ENCODE data around the gene RPAIN.

The RPAIN gene

GRCh38 chr17:5419959-5420653, at the start of gene RPAIN:
RPAIN (plus strand) TSS chr17:5420182; CDS start chr17:5420211, 29 bp downstream.
- TF ChIP-seq CTCF (IDR thresholded peaks at IDR 0.05; ENCODE audit: extremely low read depth, missing control alignments), result no peak
- peak; percentile 83 for DNase-seq (ENCODE audit: low spot score)

- DNase-seq (ENCODE audit: low spot score), result no peak
- TF ChIP-seq CTCF (IDR thresholded peaks at IDR 0.05; ENCODE audit: extremely low read depth, missing control alignments), result no peak
These were observed 49.6 kb upstream of the RPAIN start for GRCh38 chr17:5370411-5370810.

- peak; percentile 39 for DNase-seq (ENCODE audit: low spot score)
- TF ChIP-seq CTCF (IDR thresholded peaks at IDR 0.05; ENCODE audit: extremely low read depth, missing control alignments), result no peak
These were observed 46.9 kb upstream of the RPAIN start for GRCh38 chr17:5373112-5373511.

- TF ChIP-seq CTCF (IDR thresholded peaks at IDR 0.05; ENCODE audit: extremely low read depth, missing control alignments), result no peak
- no peak for DNase-seq (ENCODE audit: low spot score)
These were observed 41.3 kb upstream of the RPAIN start for GRCh38 chr17:5378566-5379207.

- DNase-seq (ENCODE audit: low spot score), result no peak
- TF ChIP-seq CTCF (IDR thresholded peaks at IDR 0.05; ENCODE audit: extremely low read depth, missing control alignments), result no peak
These were observed 40.5 kb upstream of the RPAIN start for GRCh38 chr17:5379351-5380107.

GRCh38 chr17:5380491-5381135, 39.4 kb upstream of the RPAIN start:
- TF ChIP-seq CTCF (IDR thresholded peaks at IDR 0.05; ENCODE audit: extremely low read depth, missing control alignments), result no peak
- no peak for DNase-seq (ENCODE audit: low spot score)
